ENCODE data around the gene KCND3.

DNA sequence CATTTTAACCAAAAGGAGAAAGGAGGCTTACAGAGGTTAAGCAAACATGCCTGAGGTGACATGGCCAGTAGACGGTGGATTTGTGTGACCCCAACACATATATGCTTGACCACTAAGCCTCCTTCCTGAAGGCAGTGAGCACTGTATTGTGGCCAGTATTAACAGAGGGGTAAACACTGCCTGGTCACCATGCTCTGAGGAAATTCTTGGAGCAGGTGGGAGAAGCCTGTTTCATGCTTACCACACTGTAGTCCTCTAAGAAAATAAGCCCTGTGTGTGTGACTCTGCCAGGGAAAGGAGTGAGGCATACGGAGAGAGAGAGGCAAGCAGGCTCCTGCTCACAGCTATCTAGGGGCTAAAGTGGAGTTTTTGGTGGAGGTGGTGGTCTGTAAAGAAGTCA lies 102.7 kb downstream of the KCND3 start:
- TF ChIP-seq, protein P1, sequence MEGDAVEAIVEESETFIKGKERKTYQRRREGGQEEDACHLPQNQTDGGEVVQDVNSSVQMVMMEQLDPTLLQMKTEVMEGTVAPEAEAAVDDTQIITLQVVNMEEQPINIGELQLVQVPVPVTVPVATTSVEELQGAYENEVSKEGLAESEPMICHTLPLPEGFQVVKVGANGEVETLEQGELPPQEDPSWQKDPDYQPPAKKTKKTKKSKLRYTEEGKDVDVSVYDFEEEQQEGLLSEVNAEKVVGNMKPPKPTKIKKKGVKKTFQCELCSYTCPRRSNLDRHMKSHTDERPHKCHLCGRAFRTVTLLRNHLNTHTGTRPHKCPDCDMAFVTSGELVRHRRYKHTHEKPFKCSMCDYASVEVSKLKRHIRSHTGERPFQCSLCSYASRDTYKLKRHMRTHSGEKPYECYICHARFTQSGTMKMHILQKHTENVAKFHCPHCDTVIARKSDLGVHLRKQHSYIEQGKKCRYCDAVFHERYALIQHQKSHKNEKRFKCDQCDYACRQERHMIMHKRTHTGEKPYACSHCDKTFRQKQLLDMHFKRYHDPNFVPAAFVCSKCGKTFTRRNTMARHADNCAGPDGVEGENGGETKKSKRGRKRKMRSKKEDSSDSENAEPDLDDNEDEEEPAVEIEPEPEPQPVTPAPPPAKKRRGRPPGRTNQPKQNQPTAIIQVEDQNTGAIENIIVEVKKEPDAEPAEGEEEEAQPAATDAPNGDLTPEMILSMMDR (conservative IDR thresholded peaks at IDR 0.05; ENCODE audit: low read length) = no peak
- TF ChIP-seq EZH2phosphoT487 (IDR thresholded peaks at IDR 0.05; ENCODE audit: borderline replicate concordance) = no peak
